Vagina (tissue), 2 donors: Measurements from ENCODE around the gene PRR30. TPM values are rescaled to one million over a fixed set of nuclear protein-coding genes. Genes with fewer than 3 reads are reported as not detected.

ENCODE experiments used
- DNase-seq, 2 donors: peaks; one replicate each; pipeline ENCODE4 v3.0.0-alpha.2; 2017; ENCODE audit errors: extremely low spot score in 2 of 2
- H3K27ac ChIP-seq: fragments of 200-600 bp; sonication (generic); one replicate; pipeline ENCODE4 v1.5.1; 2019
- H3K27me3 ChIP-seq: fragments of 200-600 bp; sonication (generic); one replicate; pipeline ENCODE4 v1.5.1; 2019
- H3K36me3 ChIP-seq, 2 donors: fragments of 200-600 bp; sonication (generic); one replicate each; pipeline ENCODE4 v1.5.1; 2017 to 2019
- H3K4me1 ChIP-seq: fragments of 200-600 bp; sonication (generic); one replicate; pipeline ENCODE4 v1.5.1; 2019
- H3K4me3 ChIP-seq, 2 donors: fragments of 200-600 bp; sonication (generic); 1 replicate in 1 of 2; 2 replicates in 1 of 2; pipeline ENCODE4 v1.5.1; 2016 to 2019
- H3K9me3 ChIP-seq: fragments of 200-600 bp; sonication (generic); one replicate; pipeline ENCODE4 v1.5.1; 2019
- POLR2A ChIP-seq, 2 donors: fragments of 450-650 bp; IDR thresholded peaks; one replicate each; pipeline ENCODE4 v1.6.1; 2017; ENCODE audit warnings: antibody characterized with exemption in 2 of 2, mild to moderate bottlenecking in 2 of 2, moderate library complexity in 2 of 2
- POLR2AphosphoS5 ChIP-seq, 2 donors: sonication (generic); formaldehyde crosslinking; IDR thresholded peaks; one replicate each; pipeline ENCODE4 v1.9.0; 2017; ENCODE audit warnings: antibody characterized with exemption in 2 of 2, mild to moderate bottlenecking in 2 of 2, low read depth in 1 of 2; ENCODE audit not compliant: insufficient read depth in 1 of 2
- intact Hi-C: fragments of 100-400 bp; cut with DNase I; formaldehyde crosslinking; loops from one replicate; pipeline ENCODE4 v1.15.1; 2023
- total RNA-seq: library from RNA; depleted of rRNA; stranded (reverse); fragments of >200 nt; gene quantifications from one replicate; pipeline ENCODE4 v1.2.3, GENCODE V29; 2016
- TF ChIP-seq, protein P1 (sequence below), 3 experiments: fragments of 450-650 bp in 2 of 3; fragments of 200-600 bp in 1 of 3; sonication (generic) in 1 of 3; IDR thresholded peaks; one replicate each; pipeline ENCODE4 v1.5.1; 2017 to 2019; ENCODE audit warnings: antibody characterized with exemption in 3 of 3, mild to moderate bottlenecking in 2 of 3, moderate library complexity in 2 of 3

PRR30 gene
- total RNA-seq, 1 donor from 2014 or later = not detected

DNA sequence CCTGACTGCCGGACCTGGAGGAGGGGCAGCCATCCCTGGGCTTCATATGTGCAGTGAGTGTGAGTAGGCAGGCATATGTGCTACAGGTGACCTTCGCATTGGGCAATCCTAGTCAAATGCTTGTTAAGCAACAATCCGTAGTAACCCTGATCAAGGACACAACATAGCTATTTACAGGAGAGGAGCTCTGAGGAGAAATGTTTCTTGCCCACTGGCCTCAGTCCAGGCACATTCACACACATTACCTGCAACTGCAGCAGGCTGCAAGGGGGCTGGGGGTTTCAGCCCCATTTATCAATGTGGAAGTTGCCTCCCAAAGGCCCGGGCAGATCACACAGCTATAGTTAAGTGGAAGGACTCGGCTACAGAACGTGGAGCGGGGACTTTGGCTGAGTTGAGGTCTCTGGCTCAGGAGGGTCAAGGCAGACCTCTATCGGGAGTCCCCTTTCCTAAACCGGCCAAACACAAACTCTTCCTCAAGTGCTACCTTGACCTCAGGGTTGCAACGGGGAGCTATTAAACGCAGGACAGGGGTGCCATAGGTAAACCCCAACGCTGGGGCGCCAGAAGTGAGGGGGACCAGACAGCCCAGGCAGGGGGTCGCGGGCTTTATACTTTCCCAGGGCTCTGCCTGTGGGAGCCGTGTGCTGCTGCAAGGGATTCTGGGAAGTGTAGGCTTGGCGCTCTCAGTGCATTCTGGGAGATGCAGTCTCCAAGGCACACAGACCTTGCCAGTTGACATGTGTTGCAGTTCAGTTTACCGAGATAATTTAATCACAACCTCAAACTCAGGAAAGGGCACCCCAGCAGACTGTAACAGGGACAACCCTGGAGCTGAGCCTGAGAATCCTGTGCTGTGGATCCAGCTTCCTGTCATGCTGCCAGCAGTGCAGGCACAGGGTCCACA is 43.2 kb downstream of the PRR30 start:
- TF ChIP-seq, protein P1, sequence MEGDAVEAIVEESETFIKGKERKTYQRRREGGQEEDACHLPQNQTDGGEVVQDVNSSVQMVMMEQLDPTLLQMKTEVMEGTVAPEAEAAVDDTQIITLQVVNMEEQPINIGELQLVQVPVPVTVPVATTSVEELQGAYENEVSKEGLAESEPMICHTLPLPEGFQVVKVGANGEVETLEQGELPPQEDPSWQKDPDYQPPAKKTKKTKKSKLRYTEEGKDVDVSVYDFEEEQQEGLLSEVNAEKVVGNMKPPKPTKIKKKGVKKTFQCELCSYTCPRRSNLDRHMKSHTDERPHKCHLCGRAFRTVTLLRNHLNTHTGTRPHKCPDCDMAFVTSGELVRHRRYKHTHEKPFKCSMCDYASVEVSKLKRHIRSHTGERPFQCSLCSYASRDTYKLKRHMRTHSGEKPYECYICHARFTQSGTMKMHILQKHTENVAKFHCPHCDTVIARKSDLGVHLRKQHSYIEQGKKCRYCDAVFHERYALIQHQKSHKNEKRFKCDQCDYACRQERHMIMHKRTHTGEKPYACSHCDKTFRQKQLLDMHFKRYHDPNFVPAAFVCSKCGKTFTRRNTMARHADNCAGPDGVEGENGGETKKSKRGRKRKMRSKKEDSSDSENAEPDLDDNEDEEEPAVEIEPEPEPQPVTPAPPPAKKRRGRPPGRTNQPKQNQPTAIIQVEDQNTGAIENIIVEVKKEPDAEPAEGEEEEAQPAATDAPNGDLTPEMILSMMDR (IDR thresholded peaks at IDR 0.05) = no peak
- TF ChIP-seq POLR2AphosphoS5 (IDR thresholded peaks at IDR 0.05; ENCODE audit: insufficient read depth in 1 of 2, low read depth in 1 of 2) (peak in 1 of 2 donors; percentile 37), POLR2A (IDR thresholded peaks at IDR 0.05) (no peak)
- Histone ChIP-seq H3K36me3 (no peaks in the 10 kb centered on the region), H3K27me3 (no peaks in the 10 kb centered on the region), H3K4me3 (peak overlapping the region; percentile 34 to 43), H3K27ac (no peak overlapping the region), H3K9me3 (no peaks in the 10 kb centered on the region), H3K4me1 (peaks cover 8% of the 10 kb centered on the region)
- intact Hi-C loops = loop anchor here (2.0 to 5.0 kb wide), 2 partner anchors 73 to 186 kb away; partner anchors contain the start of gene TRIM54
- DNase-seq = no peak

DNA sequence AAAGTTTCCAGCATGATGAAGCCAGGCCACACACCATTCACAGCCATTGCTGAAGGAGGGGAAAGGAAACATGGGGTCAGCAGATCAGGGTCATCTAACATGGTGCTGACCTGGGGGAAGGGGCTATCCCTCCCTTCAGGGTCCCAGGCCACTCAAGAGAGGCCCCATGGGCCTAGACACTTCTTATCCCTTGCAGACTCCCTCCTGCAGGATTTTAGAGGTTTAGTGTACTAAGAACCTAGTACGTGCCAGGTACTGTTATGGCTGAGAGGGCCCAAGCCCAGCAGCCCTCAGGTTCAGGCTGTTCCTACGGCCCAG is 43.8 kb downstream of the PRR30 start:
- Histone ChIP-seq H3K27me3 (no peaks in the 10 kb centered on the region), H3K9me3 (no peaks in the 10 kb centered on the region), H3K27ac (no peak overlapping the region), H3K36me3 (no peaks in the 10 kb centered on the region), H3K4me3 (no peak overlapping the region), H3K4me1 (peaks cover 8% of the 10 kb centered on the region)
- DNase-seq = no peak
- intact Hi-C loops = loop anchor here (5.0 kb wide), 1 partner anchor 187 kb away; the partner anchor contains the start of gene TRIM54
- no peak for TF ChIP-seq POLR2A (IDR thresholded peaks at IDR 0.05)
- TF ChIP-seq, protein P1 (IDR thresholded peaks at IDR 0.05) = no peak
- no peak for TF ChIP-seq POLR2AphosphoS5 (IDR thresholded peaks at IDR 0.05; ENCODE audit: insufficient read depth in 1 of 2, low read depth in 1 of 2)

DNA sequence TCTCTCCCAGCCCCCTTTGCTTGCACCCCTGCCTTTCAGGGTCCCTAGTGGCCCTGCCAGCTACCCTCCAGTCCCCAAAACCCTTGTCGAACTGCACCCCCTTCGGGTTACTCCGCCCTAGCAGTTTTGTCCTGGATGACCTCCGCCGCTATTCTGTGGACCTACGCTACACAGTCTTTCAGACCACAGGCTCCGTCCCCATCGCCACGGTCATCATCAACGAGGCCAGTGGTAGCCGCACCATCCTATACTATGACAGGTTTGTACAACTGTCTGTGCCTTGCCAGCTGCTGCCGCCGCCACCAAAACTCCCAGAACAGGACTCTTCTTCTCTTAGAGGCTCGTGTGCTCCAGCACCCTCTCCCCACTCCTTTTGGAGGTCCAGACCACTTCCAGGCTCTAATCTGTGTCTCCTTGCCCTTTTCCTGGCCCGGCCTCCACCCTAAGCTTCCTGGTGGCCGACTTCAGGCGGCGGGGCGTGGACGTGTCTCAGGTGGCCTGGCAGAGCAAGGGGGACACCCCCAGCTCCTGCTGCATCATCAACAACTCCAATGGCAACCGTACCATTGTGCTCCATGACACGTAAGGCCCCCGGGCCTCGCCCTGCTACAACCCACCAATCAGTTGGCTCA is 44.7 kb downstream of the PRR30 start:
- intact Hi-C loops = no loop called here

DNA sequence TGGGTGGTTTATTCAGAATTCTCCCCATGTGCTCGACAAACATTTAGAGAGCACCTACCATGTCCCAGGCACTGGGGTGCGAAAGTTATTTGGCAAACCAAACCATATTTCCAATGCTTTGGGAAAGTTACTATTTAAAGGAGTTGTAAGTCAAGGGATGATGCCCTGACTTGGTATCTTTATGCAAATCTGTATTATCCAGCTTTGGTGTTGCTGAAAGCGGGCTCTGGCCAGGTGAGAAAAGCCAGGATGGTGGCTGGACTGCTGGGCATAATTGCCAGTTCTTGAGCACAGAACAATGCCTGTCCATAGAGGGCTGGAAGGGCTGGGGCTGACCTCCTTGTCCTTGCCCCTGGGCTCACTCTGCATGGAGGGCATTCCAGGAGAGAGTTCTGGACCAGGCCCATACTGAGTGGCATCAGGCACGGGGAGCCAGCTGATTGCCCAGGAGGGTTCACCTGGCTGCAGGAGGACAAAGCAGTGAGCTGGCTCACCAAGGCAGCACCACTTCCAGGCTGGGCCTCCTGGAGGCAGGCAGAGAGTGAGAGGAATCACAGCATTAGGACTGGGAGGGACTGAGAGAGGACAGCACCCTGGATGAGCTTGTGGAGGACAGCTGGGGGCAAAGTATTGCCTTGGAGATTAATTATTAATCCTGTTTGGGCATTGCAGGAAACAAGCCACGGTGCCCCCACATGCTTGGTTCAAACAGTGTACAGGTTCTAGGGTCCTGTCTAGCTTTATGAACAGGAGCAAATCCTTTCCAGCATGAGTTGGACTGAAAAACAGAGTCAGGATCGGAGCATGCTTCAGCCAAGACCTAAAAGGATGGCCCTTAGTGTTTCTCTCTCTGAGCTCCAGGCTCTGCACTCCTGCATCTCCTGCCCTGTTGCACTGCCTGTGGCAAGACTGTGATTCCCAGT is 45.5 kb downstream of the PRR30 start:
- DNase-seq = no peak
- intact Hi-C loops = no loop called here

More for the DNA sequence above, 44.7 kb downstream of the PRR30 start:
- H3K4me3 ChIP-seq = no peak overlapping the region
- peaks cover 8% of the 10 kb centered on the region for H3K4me1 ChIP-seq
- DNase-seq = no peak
- H3K9me3 ChIP-seq = no peaks in the 10 kb centered on the region
- no peak overlapping the region for H3K27ac ChIP-seq
- H3K36me3 ChIP-seq = no peaks in the 10 kb centered on the region
- no peaks in the 10 kb centered on the region for H3K27me3 ChIP-seq
- TF ChIP-seq, protein P1 (IDR thresholded peaks at IDR 0.05) = no peak
- no peak for TF ChIP-seq POLR2AphosphoS5 (IDR thresholded peaks at IDR 0.05; ENCODE audit: insufficient read depth in 1 of 2, low read depth in 1 of 2)
- TF ChIP-seq POLR2A (IDR thresholded peaks at IDR 0.05) = no peak

More for the DNA sequence above, 45.5 kb downstream of the PRR30 start:
- Histone ChIP-seq H3K4me1 (peaks cover 8% of the 10 kb centered on the region), H3K9me3 (no peaks in the 10 kb centered on the region), H3K4me3 (no peak overlapping the region), H3K36me3 (no peaks in the 10 kb centered on the region), H3K27me3 (no peaks in the 10 kb centered on the region), H3K27ac (no peak overlapping the region)
- TF ChIP-seq POLR2A (IDR thresholded peaks at IDR 0.05) (no peak), POLR2AphosphoS5 (IDR thresholded peaks at IDR 0.05; ENCODE audit: insufficient read depth in 1 of 2, low read depth in 1 of 2) (no peak)
- TF ChIP-seq, protein P1 (IDR thresholded peaks at IDR 0.05) = no peak
